Measurements from ENCODE around the gene LEPR.
A peak's percentile ranks its signal among the peaks of the same experiment; 100 is the strongest.

Gene LEPR

DNA sequence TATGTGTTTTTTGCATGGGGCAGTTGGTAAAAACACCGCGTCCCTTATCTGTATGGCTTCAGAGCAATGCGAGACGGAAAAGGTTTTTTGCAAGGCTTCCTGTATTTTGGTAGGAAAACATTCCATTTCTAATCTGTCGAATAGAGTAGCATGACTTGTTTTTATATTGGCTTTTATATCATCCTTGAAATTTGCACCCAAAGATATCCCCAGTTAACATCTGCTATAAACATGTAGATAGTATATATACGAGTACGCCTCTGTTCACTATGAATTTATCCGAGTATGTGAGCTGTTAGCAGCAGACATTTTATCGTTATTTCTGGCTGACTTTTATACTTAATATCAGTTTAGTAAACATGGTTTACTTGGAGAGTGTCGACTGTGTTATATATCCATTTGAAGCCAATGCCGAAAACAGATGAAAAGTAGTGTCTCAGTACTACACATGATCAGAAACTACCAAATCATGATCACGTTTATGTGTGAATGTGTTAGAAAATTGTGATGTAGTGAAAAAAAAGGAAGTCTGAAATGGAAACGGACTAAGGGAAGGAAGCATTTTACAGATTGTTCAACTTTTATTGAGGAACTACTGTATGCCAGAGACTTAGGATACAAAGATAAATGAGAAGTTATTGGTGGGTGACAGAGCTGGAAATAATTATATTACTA, 1.0 kb downstream of the LEPR start:
- Histone ChIP-seq H3K4me3 (ENCODE audit: low read depth, low read length) (peak overlapping the region; percentile 86), H3K27ac (peak overlapping the region; percentile 97), H3K9me3 (ENCODE audit: severe bottlenecking) (no peaks in the 10 kb centered on the region), H3K27me3 (ENCODE audit: insufficient read depth, low read depth, severe bottlenecking) (no peaks in the 10 kb centered on the region), H3K36me3 (peaks cover 15% of the 10 kb centered on the region)
- TF ChIP-seq, protein P1, sequence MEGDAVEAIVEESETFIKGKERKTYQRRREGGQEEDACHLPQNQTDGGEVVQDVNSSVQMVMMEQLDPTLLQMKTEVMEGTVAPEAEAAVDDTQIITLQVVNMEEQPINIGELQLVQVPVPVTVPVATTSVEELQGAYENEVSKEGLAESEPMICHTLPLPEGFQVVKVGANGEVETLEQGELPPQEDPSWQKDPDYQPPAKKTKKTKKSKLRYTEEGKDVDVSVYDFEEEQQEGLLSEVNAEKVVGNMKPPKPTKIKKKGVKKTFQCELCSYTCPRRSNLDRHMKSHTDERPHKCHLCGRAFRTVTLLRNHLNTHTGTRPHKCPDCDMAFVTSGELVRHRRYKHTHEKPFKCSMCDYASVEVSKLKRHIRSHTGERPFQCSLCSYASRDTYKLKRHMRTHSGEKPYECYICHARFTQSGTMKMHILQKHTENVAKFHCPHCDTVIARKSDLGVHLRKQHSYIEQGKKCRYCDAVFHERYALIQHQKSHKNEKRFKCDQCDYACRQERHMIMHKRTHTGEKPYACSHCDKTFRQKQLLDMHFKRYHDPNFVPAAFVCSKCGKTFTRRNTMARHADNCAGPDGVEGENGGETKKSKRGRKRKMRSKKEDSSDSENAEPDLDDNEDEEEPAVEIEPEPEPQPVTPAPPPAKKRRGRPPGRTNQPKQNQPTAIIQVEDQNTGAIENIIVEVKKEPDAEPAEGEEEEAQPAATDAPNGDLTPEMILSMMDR (IDR thresholded peaks at IDR 0.05; ENCODE audit: low read depth, low read length), result no peak
- no peak for DNase-seq

DNA sequence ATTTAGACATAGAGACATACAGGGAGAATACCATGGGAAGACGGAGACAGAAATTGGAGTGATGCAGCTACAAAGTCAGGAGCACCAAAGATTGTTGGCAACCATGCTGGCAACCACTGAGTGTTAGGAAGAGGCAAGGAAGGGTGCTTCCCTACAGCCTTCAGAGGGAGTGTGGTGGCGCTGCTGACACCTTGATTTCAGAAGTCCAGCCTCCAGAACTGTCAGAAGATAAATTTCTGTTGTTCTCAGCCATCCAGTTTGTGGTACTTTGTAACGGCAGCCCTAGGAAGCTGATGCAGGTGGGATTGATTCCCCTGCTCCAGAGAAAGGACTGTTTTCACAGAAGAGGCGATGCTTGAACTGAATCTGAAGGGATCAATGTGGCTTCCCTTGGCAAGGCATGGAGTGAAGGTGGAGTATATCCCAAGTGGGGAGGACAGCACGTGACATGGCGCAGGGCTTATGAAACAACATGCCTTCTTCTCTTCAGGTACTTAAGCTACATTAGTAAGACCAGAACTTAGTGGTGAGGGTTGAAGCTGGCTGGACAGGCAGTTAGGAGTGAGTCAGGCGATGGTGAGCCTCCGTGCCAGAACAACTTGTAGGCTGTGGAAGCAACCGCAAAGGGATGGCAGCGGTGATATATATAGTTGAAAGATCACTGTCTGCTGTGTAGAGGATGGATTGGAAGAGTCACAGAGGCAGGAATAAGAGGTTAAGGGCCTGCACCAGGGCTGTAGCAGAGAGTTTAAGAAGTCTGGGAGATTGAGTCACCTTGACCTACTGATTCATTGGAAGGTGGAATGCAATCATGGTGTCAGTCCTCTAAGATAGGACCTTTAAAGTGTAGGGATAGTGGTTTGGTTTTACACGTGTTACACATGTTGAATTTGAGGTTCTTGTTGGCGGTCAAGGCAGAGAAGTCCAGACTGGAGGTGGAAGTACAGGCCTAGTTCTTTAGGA, 2.1 kb downstream of the LEPR start:
- Histone ChIP-seq H3K4me3 (ENCODE audit: low read depth, low read length) (no peak overlapping the region), H3K27me3 (ENCODE audit: insufficient read depth, low read depth, severe bottlenecking) (no peaks in the 10 kb centered on the region), H3K27ac (no peak overlapping the region), H3K36me3 (peaks cover 23% of the 10 kb centered on the region), H3K9me3 (ENCODE audit: severe bottlenecking) (no peaks in the 10 kb centered on the region)
- DNase-seq, result no peak
- TF ChIP-seq, protein P1 (IDR thresholded peaks at IDR 0.05; ENCODE audit: low read depth, low read length), result no peak

DNA sequence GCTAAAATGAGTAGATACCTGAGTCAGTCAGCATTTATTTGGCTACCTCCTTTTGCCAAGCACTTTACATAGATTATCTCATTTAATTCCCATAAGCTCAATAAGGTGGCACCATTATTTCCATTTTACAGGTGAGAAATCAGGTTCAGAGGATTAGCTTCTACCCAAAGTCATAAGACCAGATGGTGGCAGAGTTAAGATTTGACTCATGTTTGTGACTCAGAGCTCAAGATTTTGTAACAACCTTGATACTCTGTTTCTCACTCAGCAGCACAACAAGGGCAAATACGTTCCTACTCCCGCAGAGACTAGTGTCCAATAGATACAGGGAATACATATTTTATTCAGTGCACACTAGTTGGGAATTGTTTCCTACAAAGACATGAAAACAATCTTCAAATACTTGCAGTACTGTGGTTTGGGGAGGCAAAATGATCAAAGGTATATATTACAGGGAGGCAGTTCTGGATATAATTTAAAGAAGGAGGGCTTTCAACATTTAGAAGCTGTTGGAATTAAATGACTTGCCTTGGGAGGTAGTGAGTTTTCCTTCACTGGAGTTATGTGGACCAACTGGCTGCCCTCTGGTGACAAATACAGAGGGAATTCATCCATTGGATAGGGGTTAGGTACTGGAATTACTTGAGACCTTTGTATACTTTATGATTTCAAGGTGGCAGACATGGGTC, 3.6 kb downstream of the LEPR start:
- no peak overlapping the region for H3K4me3 ChIP-seq (ENCODE audit: low read depth, low read length)
- H3K27ac ChIP-seq, result no peak overlapping the region
- H3K27me3 ChIP-seq (ENCODE audit: insufficient read depth, low read depth, severe bottlenecking), result no peaks in the 10 kb centered on the region
- H3K9me3 ChIP-seq (ENCODE audit: severe bottlenecking), result no peaks in the 10 kb centered on the region
- DNase-seq, result no peak
- TF ChIP-seq, protein P1 (IDR thresholded peaks at IDR 0.05; ENCODE audit: low read depth, low read length), result no peak
- peaks cover 26% of the 10 kb centered on the region for H3K36me3 ChIP-seq

DNA sequence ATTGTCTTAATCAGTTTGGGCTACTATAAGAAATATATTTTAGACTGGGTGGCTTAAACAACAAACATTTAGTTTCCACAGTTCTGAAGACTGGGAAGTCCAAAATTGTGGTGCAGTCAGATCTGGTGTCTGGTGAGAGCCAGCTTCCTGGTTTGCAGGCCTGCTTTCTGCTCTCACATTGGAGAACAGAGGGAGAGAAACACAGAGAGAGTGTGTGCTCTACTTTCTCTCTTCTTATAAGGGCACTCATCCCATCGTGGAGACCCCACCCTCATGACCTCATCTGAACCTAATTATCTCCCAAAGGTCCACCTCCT, 4.1 kb downstream of the LEPR start:
- DNase-seq, result no peak
- H3K27ac ChIP-seq, result no peak overlapping the region
- no peak overlapping the region for H3K4me3 ChIP-seq (ENCODE audit: low read depth, low read length)
- H3K36me3 ChIP-seq, result peaks cover 26% of the 10 kb centered on the region
- TF ChIP-seq, protein P1 (IDR thresholded peaks at IDR 0.05; ENCODE audit: low read depth, low read length), result no peak
- no peaks in the 10 kb centered on the region for H3K27me3 ChIP-seq (ENCODE audit: insufficient read depth, low read depth, severe bottlenecking)
- no peaks in the 10 kb centered on the region for H3K9me3 ChIP-seq (ENCODE audit: severe bottlenecking)

DNA sequence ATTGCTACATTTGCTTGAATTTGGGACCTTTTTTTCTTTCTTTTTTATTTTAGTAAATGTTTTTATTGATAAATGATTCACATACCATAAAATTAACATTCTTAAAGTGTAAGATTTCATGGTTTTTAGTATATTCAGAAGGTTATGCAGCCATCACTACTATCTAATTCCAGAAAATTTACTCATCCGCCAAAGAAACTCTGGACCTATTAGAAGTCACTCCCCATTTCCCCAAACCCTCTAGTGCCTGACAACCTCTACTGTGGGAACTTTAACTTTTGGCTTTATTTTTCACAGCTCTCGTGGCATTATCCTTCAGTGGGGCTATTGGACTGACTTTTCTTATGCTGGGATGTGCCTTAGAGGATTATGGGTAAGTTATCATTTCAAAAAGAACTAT, 4.5 kb downstream of the LEPR start:
- Histone ChIP-seq H3K27me3 (ENCODE audit: insufficient read depth, low read depth, severe bottlenecking) (no peaks in the 10 kb centered on the region), H3K9me3 (ENCODE audit: severe bottlenecking) (no peaks in the 10 kb centered on the region), H3K4me3 (ENCODE audit: low read depth, low read length) (no peak overlapping the region), H3K27ac (no peak overlapping the region), H3K36me3 (peaks cover 29% of the 10 kb centered on the region)
- TF ChIP-seq, protein P1 (IDR thresholded peaks at IDR 0.05; ENCODE audit: low read depth, low read length), result no peak
- DNase-seq, result no peak
